K562 (cell line): ENCODE results near the gene BRMS1. TPM values are rescaled to one million over a fixed set of nuclear protein-coding genes. Genes with fewer than 3 reads are reported as not detected.

Source experiments
- ATF4 ChIP-seq: fragments of 450-650 bp; formaldehyde crosslinking; IDR thresholded peaks from 2 replicates; pipeline ENCODE4 v1.4.0; 2022; ENCODE audit warnings: mild to moderate bottlenecking, moderate library complexity
- CTBP1 ChIP-seq: fragments of 450-650 bp; IDR thresholded peaks from 2 replicates; pipeline ENCODE4 v1.6.1; 2016; ENCODE audit warnings: borderline replicate concordance
- CTCF ChIP-seq, 3 experiments: IDR thresholded peaks in 2 of 3; conservative IDR thresholded peaks in 1 of 3; 2 replicates each; pipeline ENCODE4 v1.5.1; 2011 to 2012; ENCODE audit warnings: low read length in 3 of 3, mild to moderate bottlenecking in 3 of 3, control low read depth in 2 of 3, improper control_type of control experiment in 1 of 3, inconsistent platforms in 1 of 3, low read depth in 1 of 3, mixed read lengths in 1 of 3, moderate library complexity in 1 of 3; ENCODE audit not compliant: insufficient read depth in 2 of 3
- HIVEP1 ChIP-seq: fragments of 250-450 bp; sonication (Bioruptor Pico); IDR thresholded peaks from 2 replicates; pipeline ENCODE4 v1.4.0; 2020; ENCODE audit warnings: mild to moderate bottlenecking
- HMGXB4 ChIP-seq: sonication (generic); formaldehyde crosslinking; IDR thresholded peaks from 2 replicates; pipeline ENCODE4 v1.8.1; 2023; ENCODE audit warnings: mild to moderate bottlenecking, missing genetic modification reagents
- LARP7 ChIP-seq: fragments of 450-650 bp; IDR thresholded peaks from 2 replicates; pipeline ENCODE4 v1.6.1; 2016
- MAZ ChIP-seq, 2 experiments: fragments of 450-650 bp in 1 of 2; sonication (generic) in 1 of 2; formaldehyde crosslinking; IDR thresholded peaks in 1 of 2; conservative IDR thresholded peaks in 1 of 2; 2 replicates each; pipeline versions ENCODE4 v1.4.0 to v1.5.0; 2020; ENCODE audit warnings: mild to moderate bottlenecking in 1 of 2, missing genetic modification reagents in 1 of 2
- MCM3 ChIP-seq: fragments of 450-650 bp; IDR thresholded peaks from 2 replicates; pipeline ENCODE4 v1.6.1; 2016
- PKNOX1 ChIP-seq: fragments of 450-650 bp; IDR thresholded peaks from 2 replicates; pipeline ENCODE4 v1.6.1; 2016
- SRSF1 ChIP-seq: fragments of 200-400 bp; formaldehyde crosslinking; IDR thresholded peaks from 2 replicates; pipeline ENCODE4 v1.6.1; 2017; ENCODE audit warnings: mild to moderate bottlenecking, low read depth, low read length, moderate library complexity
- THRB ChIP-seq: fragments of 450-650 bp; formaldehyde crosslinking; conservative IDR thresholded peaks from 2 replicates; pipeline ENCODE4 v1.4.0; 2022; ENCODE audit warnings: mild to moderate bottlenecking, missing genetic modification characterization
- TOE1 ChIP-seq, 2 experiments: fragments of 450-650 bp in 1 of 2; sonication (generic) in 1 of 2; formaldehyde crosslinking in 1 of 2; IDR thresholded peaks; 2 replicates each; pipeline versions ENCODE4 v1.7.1 to v1.8.0; 2016 to 2022; ENCODE audit warnings: borderline replicate concordance in 2 of 2, mild to moderate bottlenecking in 2 of 2, antibody characterized with exemption in 1 of 2, inconsistent platforms in 1 of 2, low read depth in 1 of 2, missing genetic modification reagents in 1 of 2, moderate library complexity in 1 of 2
- ZNF282 ChIP-seq: sonication (generic); formaldehyde crosslinking; IDR thresholded peaks from 2 replicates; pipeline ENCODE4 v1.8.1; 2023; ENCODE audit warnings: missing genetic modification reagents
- ZNF592 ChIP-seq: fragments of 450-650 bp; IDR thresholded peaks from 2 replicates; pipeline ENCODE4 v1.6.1; 2017; ENCODE audit warnings: antibody characterized with exemption, mild to moderate bottlenecking
- ZNF79 ChIP-seq: fragments of 250-450 bp; sonication (Bioruptor Pico); IDR thresholded peaks from 2 replicates; pipeline ENCODE4 v1.4.0; 2020; ENCODE audit warnings: low read depth, mild to moderate bottlenecking, moderate library complexity
- polyA plus RNA-seq, 8 experiments: library from polyadenylated mRNA; depleted of rRNA in 4 of 8; stranded (reverse) in 5 of 8; unstranded in 3 of 8; fragments of >200 nt; fragmentation: Nextera tagmentation in 2 of 8; fragmentation: Illumina TruSeq in 1 of 8; extraction: Ambion mirVana in 2 of 8; extraction: Trizol in 1 of 8; gene quantifications; 2 replicates each; pipeline versions ENCODE4 v1.2.1 to v1.2.3, GENCODE V29; 2011 to 2014; ENCODE audit warnings: inconsistent platforms in 1 of 8, missing spikeins in 1 of 8
- total RNA-seq, 7 experiments: library from RNA; depleted of rRNA in 6 of 7; stranded (reverse); fragments of >200 nt in 6 of 7; fragmentation: Illumina TruSeq in 2 of 7; extraction: Trizol in 2 of 7; gene quantifications; 2 replicates each; pipeline versions ENCODE4 v1.2.1 to v1.2.3, GENCODE V29; 2011 to 2021; ENCODE audit warnings: low replicate concordance in 1 of 7

The BRMS1 gene
- total and polyA plus RNA-seq, 9 of the 15 experiments (the other 6 are each of a cell fraction or from before 2014, with no cell fraction given): 2.2 to 78.8 (median 33.4) TPM

- TF ChIP-seq ZNF592 (no peak), HMGXB4 (CRISPR knock-in tag) (peak; percentile 40; the same call in 1 of the 2 replicates), THRB (CRISPR knock-in tag) (no peak), MAZ (CRISPR knock-in tag; conservative IDR thresholded peaks at IDR 0.05 in 1 of 2, IDR thresholded peaks at IDR 0.05 in 1 of 2) (peak; percentile 73 to 79; a peak in 3 of 4 replicates), PKNOX1 (peak; percentile 27), MCM3 (no peak), ZNF282 (CRISPR knock-in tag) (no peak), ZNF79 (CRISPR knock-in tag) (no peak), LARP7 (no peak), SRSF1 (no peak), CTBP1 (peak; percentile 87), TOE1 (IDR thresholded peaks at IDR 0.05; ENCODE audit: borderline replicate concordance) (no peak), TOE1 (CRISPR knock-in tag; IDR thresholded peaks at IDR 0.05; ENCODE audit: borderline replicate concordance, low read depth) (no peak), ATF4 (CRISPR knock-in tag) (no peak), HIVEP1 (CRISPR knock-in tag) (no peak), CTCF (IDR thresholded peaks at IDR 0.05 in 2 of 3, conservative IDR thresholded peaks at IDR 0.05 in 1 of 3; ENCODE audit: insufficient read depth in 2 of 3, low read depth in 1 of 3, low read length in 3 of 3) (peak; percentile 11 to 25 (median 18); a peak in 3 of 6 replicates)
These were observed at the start of gene BRMS1 (continued) for GRCh38 chr11:66344550-66345315.
